Stimulated activated CD8-positive, alpha-beta memory T cell treated with anti-CD3 and anti-CD28 coated beads, Interleukin-4, amount 100 ng/mL, for 4 hours (primary cell): Measurements from ENCODE around the gene GLIS2.
"Not testable (repeated sequence)": the region's sequence is repeated elsewhere in the genome, so short reads cannot be mapped to it uniquely, and the experiment has no call there.

Source experiments
- DNase-seq, 2 donors: peaks; one replicate each; pipeline ENCODE4 v3.0.0-alpha.2; 2020; ENCODE audit warnings: low read depth in 2 of 2, low spot score in 1 of 2

The GLIS2 gene

DNA sequence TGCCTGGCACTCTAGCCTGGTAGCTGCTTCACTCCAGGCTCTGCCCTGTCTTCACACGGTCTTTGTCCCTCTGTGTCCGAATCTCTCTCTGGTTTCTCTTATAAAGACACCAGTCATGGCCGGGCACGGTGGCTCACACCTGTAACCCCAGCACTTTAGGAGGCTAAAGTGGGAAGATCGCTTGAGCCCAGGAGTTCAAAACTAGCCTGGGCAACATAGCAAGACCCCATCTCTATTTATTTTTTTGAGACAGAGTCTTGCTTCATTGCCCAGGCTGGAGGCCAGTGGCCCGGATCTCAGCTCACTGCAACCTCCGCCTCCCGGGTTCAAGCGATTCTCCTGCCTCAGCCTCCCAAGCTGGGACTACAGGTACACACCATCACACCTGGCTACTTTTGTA lies 17.8 kb downstream of the GLIS2 start:
- not testable (repeated sequence) for DNase-seq

DNA sequence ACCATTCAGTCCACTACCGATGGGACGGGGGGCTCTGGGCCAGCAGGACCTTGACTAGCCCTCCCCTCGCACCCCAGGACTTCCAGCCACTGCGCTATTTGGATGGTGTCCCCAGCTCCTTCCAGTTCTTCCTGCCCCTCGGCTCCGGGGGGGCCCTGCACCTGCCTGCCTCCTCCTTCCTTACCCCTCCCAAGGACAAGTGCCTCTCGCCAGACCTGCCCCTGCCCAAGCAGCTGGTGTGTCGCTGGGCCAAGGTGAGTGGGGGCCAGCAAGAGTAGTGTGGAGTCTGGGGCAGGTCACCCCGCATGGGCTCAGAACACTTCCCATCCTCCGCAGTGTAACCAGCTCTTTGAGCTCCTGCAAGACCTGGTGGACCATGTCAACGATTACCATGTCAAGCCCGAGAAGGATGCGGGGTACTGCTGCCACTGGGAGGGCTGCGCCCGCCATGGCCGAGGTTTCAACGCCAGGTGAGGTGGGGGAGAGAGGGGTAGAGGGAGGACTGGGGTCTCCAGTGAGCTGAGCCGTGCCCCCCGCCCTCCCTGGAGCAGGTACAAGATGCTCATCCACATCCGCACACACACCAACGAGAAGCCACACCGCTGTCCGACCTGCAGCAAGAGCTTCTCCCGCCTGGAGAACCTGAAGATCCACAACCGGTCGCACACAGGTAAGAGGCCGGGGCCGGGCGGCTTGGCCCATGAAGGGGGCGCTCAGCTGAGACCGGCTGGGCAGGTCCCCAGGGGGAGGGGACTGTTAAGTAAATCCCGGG lies 19.0 kb downstream of the GLIS2 start:
- no peak for DNase-seq

DNA sequence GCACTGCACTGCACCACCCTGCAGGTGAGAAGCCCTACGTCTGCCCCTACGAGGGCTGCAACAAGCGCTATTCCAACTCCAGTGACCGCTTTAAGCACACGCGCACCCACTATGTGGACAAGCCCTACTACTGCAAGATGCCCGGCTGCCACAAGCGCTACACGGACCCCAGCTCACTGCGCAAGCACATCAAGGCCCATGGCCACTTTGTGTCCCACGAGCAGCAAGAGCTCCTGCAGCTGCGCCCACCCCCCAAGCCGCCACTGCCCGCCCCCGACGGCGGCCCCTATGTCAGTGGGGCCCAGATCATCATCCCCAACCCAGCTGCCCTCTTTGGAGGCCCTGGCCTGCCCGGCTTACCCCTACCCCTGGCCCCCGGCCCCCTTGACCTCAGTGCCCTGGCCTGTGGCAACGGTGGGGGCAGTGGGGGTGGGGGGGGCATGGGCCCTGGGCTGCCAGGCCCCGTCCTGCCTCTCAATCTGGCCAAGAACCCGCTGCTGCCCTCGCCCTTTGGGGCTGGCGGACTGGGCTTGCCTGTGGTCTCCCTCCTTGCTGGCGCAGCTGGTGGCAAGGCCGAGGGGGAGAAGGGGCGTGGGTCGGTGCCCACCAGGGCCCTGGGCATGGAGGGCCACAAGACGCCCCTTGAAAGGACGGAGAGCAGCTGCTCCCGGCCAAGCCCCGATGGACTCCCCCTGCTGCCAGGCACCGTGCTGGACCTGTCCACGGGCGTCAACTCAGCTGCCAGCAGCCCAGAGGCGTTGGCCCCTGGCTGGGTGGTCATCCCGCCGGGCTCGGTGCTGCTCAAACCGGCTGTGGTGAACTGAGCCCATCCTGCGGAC lies 21.1 kb downstream of the GLIS2 start:
- DNase-seq: no peak

DNA sequence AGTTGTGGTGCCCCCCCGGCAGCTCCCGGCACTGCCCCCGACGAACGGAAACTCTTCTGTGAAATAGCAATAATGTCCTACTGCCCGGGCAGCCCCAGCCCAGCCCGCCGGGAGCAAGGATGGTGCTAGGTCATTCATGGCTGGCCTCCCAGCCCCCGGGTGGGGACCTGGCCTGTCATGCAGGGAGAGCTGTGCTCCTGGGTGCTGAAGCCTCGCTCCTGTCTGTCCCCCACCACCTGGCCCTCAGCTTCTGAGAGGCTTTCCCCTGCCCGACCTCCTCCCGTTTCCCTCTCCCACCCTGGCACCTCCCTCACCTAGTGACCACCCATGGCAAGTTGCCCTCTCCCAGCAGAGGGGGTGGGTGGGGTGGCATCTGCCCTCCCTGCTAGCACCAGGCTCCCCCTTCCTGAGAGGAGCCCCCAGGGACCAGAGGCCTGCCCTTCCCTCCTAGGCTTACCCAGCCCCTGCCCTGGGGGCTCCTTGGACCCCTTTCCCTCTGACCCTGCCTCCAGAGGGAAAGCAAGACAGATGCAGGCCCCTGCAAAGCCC lies 21.7 kb downstream of the GLIS2 start:
- DNase-seq: no peak

DNA sequence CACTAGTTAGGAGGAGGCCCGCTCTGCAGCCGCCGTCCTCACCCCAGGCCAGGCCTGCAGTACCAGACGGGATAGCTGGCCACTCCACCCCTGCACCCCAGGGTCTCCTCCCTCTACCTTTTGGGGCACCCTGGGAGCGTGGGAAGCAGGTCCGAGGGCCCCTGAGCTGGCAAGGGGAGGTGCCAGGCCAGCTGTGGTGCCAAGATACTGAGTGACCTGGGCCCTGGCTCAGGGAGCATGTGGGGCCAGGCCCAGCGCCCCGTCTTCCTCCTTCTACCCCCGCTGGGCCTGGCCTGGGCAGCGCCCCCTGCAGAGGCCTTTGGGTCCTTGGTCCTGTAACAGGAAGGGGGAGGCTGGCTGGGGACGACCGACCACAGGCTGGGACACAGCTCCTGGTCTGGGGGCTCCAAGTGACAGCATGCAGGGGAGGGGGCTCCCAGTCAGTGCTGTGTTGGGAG lies 22.3 kb downstream of the GLIS2 start:
- no peak for DNase-seq

DNA sequence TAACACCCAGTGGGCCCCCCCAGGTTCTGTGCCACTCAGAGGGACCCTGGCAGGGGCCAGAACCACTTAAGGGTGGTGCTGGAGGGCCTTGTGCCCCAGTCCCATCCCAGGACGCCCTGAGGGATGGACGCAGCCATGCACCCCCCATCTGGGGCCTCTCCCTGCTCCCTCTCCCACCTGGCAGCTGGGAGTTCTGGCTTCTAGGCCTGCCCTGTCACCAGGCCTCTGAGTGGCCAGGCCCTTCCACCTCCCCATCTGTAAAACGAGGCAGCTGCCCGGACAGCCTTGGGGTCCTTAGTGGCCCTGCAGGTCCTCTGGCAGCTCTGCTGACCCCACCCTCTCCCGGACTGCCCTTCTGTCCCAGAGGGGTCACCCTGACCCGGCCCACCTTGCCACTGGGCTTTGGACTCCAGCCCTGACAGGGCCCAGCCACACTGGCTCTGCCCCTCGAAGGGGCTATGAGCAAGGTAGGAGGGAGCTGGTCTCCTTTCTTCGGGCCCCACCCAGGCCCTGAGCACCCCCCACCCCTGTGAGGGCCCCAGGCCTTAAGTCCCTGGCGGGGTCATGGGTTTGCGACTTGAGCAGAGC lies 22.9 kb downstream of the GLIS2 start:
- no peak for DNase-seq

DNA sequence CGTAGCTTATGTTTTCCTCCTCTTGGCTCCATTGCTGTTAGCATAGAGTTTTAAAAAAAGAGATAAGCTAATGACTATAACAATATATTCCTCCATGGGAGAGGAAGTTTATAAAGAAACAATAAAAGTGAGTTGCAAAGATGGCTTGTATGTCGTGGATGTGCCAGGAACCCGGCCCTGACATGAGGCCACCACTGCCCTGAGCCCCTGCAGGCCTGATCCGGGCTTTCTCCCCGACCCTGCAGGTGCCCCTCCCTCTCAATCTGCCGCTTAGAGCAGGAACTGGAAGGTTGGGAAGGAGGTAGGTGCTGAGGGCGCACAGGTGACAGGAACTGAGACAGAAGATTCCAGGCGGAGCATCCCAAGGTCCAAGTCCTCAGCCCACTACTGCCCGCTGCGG lies 23.6 kb downstream of the GLIS2 start:
- no peak for DNase-seq

DNA sequence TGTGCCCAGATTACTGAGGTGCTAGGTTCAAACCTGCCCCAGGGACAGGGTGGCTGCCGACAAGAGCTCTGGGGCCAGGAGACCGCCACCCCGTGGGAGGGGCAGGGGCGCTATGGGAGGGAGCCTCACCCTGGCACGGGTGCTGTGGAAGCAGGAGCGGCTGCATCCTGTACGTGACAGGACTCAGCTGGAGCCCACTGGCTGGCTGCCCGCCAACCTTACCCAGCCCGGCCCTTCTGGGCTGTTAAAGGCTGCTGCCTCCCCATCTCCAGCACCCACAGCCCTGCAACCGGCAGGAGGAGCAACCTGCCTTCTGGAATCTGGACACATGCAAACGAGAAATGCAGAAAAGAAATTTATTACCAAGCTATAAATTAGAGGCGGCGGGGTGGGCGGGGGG lies 24.0 kb downstream of the GLIS2 start:
- DNase-seq: no peak

DNA sequence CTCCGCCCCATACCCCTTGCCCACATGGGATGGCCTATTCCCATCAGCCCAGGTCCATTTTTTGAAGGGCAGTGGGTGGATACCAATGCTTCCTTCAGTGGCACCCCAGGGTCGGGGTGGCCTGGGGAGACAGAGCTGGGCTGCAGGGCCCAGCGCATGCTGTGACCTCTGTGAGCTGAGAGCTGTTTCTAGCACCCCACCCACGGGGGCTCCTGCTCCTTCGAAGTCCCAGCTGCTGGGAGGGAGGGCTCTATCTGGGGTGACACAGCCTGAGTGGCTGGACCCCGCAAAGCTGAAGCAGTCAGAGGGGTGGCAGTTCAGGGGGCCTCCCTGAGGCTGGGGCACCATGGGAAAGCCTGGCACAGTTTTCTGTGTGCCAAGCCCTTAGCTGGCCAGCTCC lies 24.6 kb downstream of the GLIS2 start:
- DNase-seq: no peak

DNA sequence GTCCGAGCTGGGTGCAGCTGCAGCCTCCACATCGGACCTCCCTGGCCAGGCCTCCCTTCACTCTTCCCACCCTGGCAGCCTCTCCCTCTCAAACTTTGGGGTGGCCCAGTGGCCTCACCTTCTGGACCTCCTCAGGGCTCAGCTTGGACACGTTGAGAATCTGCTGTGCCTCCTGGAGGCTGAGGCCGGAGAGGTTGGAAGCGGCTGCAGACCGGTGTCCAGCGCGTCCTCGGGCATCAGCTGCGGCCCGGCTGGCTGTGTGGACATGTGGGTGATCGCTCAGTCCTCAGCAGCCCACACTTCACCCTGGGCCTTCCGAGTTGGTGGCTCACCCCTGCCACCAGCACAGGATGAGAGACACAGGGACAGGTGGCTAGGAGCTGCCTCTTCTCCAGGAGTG lies 25.4 kb downstream of the GLIS2 start:
- no peak for DNase-seq

DNA sequence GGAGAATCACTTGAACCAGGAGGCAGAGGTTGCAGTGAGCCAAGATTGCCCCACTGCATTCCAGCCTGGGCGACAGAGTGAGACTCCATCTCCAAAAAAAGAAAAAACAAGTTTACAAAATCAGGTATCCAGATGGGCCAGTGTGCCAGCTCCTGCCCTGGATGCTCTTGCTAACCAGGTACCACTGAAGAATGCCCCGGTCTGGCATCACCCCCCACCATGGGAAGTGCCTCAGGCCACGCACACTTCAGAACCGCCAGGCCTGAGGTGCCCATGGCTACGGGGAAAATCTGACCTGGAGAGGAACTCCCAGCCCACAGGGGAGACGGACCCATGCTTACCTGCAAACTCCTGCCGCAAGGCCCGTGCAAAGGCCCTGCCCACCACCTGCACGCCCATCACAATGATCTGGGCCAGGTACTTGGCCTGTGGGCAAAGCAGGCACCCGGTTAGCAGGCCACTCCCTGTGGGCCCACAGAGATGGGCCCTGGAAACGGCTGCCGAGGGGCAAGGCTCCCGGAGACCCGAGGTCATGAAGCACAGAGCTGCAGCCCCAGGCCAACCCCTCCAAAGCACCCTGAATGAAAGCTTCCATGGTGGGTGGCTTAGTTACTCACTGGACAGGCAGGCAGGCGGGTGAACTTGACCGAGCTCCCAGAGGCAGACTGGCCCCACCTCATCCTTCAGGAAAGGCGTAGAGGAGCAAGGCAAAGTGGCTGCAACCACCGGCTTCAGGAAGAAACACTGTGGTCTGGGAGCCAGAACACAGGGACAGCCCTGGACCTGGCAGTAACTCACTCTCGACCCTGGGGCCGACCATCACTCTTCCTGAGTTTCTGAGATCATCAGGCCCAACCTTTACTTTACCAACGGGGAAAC lies 27.2 kb downstream of the GLIS2 start:
- no peak for DNase-seq

DNA sequence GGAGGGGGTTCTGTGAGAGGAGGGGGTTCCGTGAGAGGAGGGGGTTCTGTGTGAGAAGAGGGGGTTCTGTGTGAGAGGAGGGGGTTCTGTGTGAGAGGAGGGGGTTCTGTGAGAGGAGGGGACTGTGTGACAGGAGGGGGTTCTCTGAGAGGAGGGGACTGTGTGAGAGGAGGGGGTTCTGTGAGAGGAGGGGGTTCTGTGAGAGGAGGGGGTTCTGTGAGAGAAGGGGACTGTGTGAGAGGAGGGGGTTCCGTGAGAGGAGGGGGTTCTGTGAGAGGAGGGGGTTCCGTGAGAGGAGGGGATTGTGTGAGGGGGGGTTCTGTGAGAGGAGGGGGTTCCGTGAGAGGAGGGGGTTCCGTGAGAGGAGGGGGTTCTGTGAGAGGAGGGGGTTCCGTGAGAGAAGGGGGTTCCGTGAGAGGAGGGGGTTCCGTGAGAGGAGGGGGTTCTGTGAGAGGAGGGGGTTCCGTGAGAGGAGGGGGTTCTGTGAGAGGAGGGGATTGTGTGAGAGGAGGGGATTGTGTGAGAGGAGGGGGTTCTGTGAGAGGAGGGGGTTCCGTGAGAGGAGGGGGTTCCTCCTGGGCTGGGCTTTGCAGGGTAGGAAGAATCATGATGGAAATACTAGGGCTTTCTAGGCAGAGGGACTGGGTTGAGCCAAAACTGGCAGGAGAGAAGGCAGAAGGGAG lies 28.6 kb downstream of the GLIS2 start:
- not testable (repeated sequence) for DNase-seq

DNA sequence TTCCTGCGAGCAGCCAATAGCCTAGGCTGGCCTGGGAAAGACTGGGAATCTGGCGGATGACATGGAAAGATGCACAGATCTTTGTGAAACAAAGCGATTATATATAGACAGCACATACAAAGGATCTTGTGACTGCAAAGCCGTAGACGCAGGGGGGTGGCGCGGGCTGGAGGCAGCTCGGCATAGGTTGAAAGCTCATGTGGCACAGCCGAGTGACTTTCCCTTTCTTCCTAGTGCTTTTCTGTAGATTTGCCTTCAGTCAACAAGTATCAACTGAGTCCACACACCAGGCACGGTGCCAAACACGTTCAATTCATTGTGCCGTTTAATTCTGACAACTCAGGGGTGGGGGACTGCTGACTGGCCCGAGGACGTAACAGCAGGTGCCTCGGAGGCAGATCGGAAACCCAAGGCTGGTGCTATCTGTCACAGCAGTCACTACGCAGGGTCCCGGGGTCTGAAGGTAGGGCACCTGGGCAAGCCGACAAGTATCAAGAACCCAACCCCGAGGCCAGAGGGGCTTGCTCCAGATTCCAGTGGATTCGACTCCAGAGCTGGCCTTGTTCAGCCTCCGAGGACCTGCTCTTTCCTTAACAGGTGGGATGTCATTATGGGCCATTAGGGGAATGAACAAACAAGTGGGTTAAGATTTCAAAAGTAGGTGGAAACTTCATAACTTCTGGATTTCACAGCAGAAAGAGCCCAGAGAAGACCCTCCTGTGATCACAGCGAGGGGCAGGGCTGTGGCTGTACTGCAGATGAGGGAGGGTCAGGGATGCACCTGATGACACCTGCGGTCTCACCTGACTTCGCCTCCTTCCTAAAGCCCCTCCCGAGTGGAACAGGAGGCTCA lies 29.3 kb downstream of the GLIS2 start:
- DNase-seq: no peak

DNA sequence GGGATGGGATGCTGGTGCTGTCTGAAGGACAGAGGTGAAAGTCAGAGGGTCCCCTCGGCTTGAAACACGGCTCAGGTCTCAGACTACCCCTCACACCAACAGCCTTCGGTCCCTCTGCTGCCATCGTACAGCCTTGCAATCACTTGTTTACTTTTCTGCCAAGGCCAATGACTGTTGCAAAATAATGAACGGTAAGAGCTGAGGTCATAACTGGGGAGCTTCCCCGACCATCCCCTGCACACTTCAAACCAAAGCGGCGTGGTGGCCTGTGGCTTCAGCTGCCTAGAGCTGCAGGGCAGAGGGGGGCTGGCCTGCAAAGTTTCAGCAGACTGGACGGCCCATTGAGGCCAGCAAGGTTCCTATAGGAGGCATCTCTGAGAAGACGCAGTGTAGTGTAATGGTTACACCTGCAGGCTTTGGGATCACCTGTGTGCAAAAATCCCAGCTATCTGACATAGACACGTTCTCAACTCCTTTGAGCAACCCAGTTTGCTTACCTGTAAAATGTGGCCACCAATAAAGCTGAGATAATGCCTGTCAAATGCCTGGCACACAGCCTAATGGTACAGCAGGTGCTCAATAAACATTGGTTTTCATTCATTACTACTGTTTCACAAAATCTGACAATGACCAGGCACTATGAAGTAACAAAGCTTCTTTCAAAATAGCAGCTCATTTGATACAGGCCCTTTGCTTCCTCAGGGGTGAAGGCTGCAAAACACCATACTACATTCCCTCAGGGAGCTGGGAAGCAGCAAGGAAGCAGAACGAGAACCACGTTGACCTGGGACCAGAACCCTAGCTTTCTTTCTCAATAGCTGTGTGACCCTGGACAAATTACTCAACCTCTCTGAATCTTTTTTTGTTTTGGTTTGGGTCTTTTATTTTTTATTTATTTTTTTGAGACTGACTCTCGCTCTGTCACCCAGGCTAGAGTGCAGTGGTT lies 30.2 kb downstream of the GLIS2 start:
- no peak for DNase-seq

DNA sequence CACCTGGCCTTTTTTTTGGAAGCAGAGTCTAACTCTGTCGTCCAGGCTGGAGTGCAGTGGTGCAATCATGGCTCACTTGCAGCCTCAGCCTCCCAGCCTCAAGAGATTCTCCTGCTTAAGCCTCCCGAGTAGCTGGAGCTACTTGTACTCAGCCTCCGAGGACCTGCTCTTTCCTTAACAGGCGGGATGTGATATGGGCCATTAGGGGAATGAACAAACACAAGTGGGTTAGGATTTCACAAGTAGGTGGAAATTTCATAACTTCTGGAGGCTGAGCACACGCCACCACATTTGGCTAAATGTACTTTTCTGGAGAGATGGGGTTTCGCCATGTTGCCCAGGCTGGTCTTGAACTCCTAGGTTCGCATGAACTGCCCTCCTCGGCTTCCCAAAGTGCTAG lies 31.1 kb downstream of the GLIS2 start:
- no peak for DNase-seq

DNA sequence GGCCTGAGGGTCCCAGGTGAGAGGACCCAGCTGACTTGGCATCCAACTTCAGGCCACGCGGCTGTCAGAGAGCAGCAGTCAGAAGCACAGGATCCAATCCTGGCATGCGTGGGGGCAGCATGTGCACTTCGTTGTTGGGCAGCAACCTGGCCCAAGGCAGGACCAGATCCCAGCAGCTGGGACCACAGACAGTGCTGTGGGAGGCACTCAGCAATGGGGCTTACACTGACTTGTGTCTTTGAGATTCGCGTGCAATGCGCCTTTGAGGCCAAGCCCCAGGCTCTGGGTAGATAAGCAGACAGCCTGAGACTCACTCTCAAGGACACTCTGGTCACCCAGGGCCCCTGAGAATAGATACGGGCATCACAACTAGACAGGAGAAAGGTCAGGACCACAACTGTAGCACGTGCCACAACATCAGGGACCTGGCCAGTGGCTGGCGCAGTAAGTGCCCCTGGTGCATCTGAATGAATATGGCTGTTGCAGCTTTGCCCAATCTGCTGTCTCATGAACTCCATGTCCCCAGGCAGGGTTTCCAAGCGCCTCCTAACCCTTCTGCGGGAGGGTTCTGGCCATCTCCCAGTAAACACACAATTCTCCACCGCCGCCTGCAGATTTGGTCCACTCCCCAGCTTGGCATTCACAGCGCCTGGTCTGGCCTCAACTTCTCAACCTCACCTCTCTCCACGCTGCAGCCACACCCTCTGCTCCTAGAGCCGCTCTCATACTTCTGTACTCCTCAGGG lies 32.1 kb downstream of the GLIS2 start:
- no peak for DNase-seq

DNA sequence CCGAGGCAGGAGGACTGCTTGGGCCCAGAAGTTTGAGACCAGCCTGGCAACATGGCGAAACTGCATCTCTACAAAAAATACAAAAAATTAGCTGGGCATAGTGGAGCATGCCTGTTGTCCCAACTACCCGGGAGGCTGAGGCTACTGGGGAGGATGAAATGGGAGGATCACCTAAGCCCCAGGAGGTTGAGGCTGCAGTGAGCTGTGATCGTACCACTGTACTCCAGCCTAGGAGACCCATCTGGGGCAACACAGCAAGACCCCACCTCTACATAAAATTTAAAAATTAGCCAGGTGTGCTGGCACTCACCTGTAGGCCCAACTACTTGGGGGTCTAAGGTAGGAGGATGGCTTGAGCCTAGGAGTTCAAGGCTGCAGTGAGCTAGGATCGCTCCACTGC lies 33.5 kb downstream of the GLIS2 start:
- no peak for DNase-seq
